ENCODE data around the gene HOXD9. TPM values are rescaled to one million over a fixed set of nuclear protein-coding genes. Genes with fewer than 3 reads are reported as not detected.

The HOXD9 gene
- total RNA-seq, 1 donor from 2014 or later, result not detected

GRCh38 chr2:176158186-176158591 lies 35.7 kb downstream of the HOXD9 start:
- no peak overlapping the region for H3K27ac ChIP-seq
- H3K4me2 ChIP-seq, result no peak overlapping the region
- H3K79me2 ChIP-seq (ENCODE audit: low read depth), result no peaks in the 10 kb centered on the region
- H3K36me3 ChIP-seq, result no peaks in the 10 kb centered on the region
- Mint-ChIP-seq H3K4me3 (no peak overlapping the region), H3K36me3 (no peaks in the 10 kb centered on the region), H3K27me3 (ENCODE audit: insufficient read depth, low read depth) (peaks cover 91% of the 10 kb centered on the region), H3K9me3 (peaks cover 2% of the 10 kb centered on the region), H3K4me1 (peaks cover 9% of the 10 kb centered on the region), H3K27ac (no peak overlapping the region)
- peaks cover 98% of the 10 kb centered on the region for H4K20me1 ChIP-seq (ENCODE audit: low read depth)
- H3K27me3 ChIP-seq, result peaks cover 100% of the 10 kb centered on the region
- TF ChIP-seq EZH2phosphoT487 (IDR thresholded peaks at IDR 0.05) (no peak), CTCF (IDR thresholded peaks at IDR 0.05) (no peak), EZH2 (IDR thresholded peaks at IDR 0.05) (no peak)
- no peak overlapping the region for H3K4me3 ChIP-seq
- H3F3A ChIP-seq (ENCODE audit: low read depth), result no peaks in the 10 kb centered on the region
- no peaks in the 10 kb centered on the region for H3K9me3 ChIP-seq (ENCODE audit: low read depth)
- H3K4me1 ChIP-seq, result no peaks in the 10 kb centered on the region
- no peak overlapping the region for H3K9ac ChIP-seq
- no peak overlapping the region for H2AFZ ChIP-seq (replicated peaks)
- no peak for DNase-seq (ENCODE audit: low spot score)

GRCh38 chr2:176158855-176159662 lies 36.5 kb downstream of the HOXD9 start:
- no peaks in the 10 kb centered on the region for H3K79me2 ChIP-seq (ENCODE audit: low read depth)
- DNase-seq (ENCODE audit: low spot score), result peak; percentile 40
- H3K4me2 ChIP-seq, result no peak overlapping the region
- no peak overlapping the region for H3K9ac ChIP-seq
- H3K27me3 Mint-ChIP-seq (ENCODE audit: insufficient read depth, low read depth), result peaks cover 91% of the 10 kb centered on the region
- H3K36me3 Mint-ChIP-seq, result no peaks in the 10 kb centered on the region
- H3K4me1 ChIP-seq, result no peaks in the 10 kb centered on the region
- H3K27ac Mint-ChIP-seq, result no peak overlapping the region
- H3K4me1 Mint-ChIP-seq, result peaks cover 9% of the 10 kb centered on the region
- H3K27ac ChIP-seq, result no peak overlapping the region
- H4K20me1 ChIP-seq (ENCODE audit: low read depth), result peaks cover 98% of the 10 kb centered on the region
- no peak overlapping the region for H2AFZ ChIP-seq (replicated peaks)
- H3K27me3 ChIP-seq, result peaks cover 100% of the 10 kb centered on the region
- H3F3A ChIP-seq (ENCODE audit: low read depth), result no peaks in the 10 kb centered on the region
- no peak overlapping the region for H3K4me3 Mint-ChIP-seq
- H3K9me3 Mint-ChIP-seq, result peaks cover 9% of the 10 kb centered on the region
- TF ChIP-seq EZH2phosphoT487 (IDR thresholded peaks at IDR 0.05), result no peak
- TF ChIP-seq CTCF (IDR thresholded peaks at IDR 0.05), result no peak
- TF ChIP-seq EZH2 (IDR thresholded peaks at IDR 0.05), result no peak
- no peaks in the 10 kb centered on the region for H3K9me3 ChIP-seq (ENCODE audit: low read depth)
- no peak overlapping the region for H3K4me3 ChIP-seq
- no peaks in the 10 kb centered on the region for H3K36me3 ChIP-seq

GRCh38 chr2:176159663-176160250 lies 37.2 kb downstream of the HOXD9 start:
- H3K9ac ChIP-seq, result no peak overlapping the region
- H3K79me2 ChIP-seq (ENCODE audit: low read depth), result no peaks in the 10 kb centered on the region
- no peak overlapping the region for H3K4me3 Mint-ChIP-seq
- no peaks in the 10 kb centered on the region for H3K36me3 ChIP-seq
- H2AFZ ChIP-seq (replicated peaks), result no peak overlapping the region
- H4K20me1 ChIP-seq (ENCODE audit: low read depth), result peaks cover 98% of the 10 kb centered on the region
- H3K4me1 Mint-ChIP-seq, result peaks cover 9% of the 10 kb centered on the region
- no peak overlapping the region for H3K4me3 ChIP-seq
- H3K4me1 ChIP-seq, result no peaks in the 10 kb centered on the region
- no peak overlapping the region for H3K27ac Mint-ChIP-seq
- H3K27me3 ChIP-seq, result peaks cover 100% of the 10 kb centered on the region
- no peaks in the 10 kb centered on the region for H3K36me3 Mint-ChIP-seq
- peaks cover 91% of the 10 kb centered on the region for H3K27me3 Mint-ChIP-seq (ENCODE audit: insufficient read depth, low read depth)
- no peak overlapping the region for H3K27ac ChIP-seq
- H3K9me3 ChIP-seq (ENCODE audit: low read depth), result no peaks in the 10 kb centered on the region
- H3F3A ChIP-seq (ENCODE audit: low read depth), result no peaks in the 10 kb centered on the region
- H3K9me3 Mint-ChIP-seq, result peaks cover 11% of the 10 kb centered on the region
- peak; percentile 35 for DNase-seq (ENCODE audit: low spot score)
- peak; percentile 95 for TF ChIP-seq EZH2 (IDR thresholded peaks at IDR 0.05)
- TF ChIP-seq CTCF (IDR thresholded peaks at IDR 0.05), result no peak
- peak; percentile 92 for TF ChIP-seq EZH2phosphoT487 (IDR thresholded peaks at IDR 0.05)
- no peak overlapping the region for H3K4me2 ChIP-seq

Measured in neural progenitor cell (in vitro differentiated cells).